BLaER1 treated with 17β-estradiol and CSF1 and Interleukin-3, amounts not matched to agents 10 nM and 100 nM (cell line): ENCODE measurements around the gene DLG2.
"Not testable (repeated sequence)": the region's sequence is repeated elsewhere in the genome, so short reads cannot be mapped to it uniquely, and the experiment has no call there.

Experiments
- H3K27ac ChIP-seq, 11 experiments: shearing (Covaris generic); formaldehyde crosslinking; 2 replicates each; pipeline ENCODE4 v1.8.1; 2022
- H3K27me3 ChIP-seq, 11 experiments: shearing (Covaris generic); formaldehyde crosslinking; 2 replicates each; pipeline ENCODE4 v1.8.1; 2022
- H3K36me3 ChIP-seq, 11 experiments: shearing (Covaris generic); formaldehyde crosslinking; 2 replicates each; pipeline ENCODE4 v1.8.1; 2022
- H3K4me1 ChIP-seq, 10 experiments: shearing (Covaris generic); formaldehyde crosslinking; 2 replicates each; pipeline ENCODE4 v1.8.1; 2022
- H3K4me2 ChIP-seq, 11 experiments: shearing (Covaris generic); formaldehyde crosslinking; 2 replicates each; pipeline ENCODE4 v1.8.1; 2022
- H3K4me3 ChIP-seq, 10 experiments: shearing (Covaris generic); formaldehyde crosslinking; 2 replicates each; pipeline ENCODE4 v1.8.1; 2022
- H3K9ac ChIP-seq, 11 experiments: shearing (Covaris generic); formaldehyde crosslinking; 2 replicates each; pipeline ENCODE4 v1.8.1; 2022
- H3K9me3 ChIP-seq, 11 experiments: shearing (Covaris generic); formaldehyde crosslinking; replicated peaks in 1 of 11; 2 replicates each; pipeline ENCODE4 v1.8.1; 2022
- H4K20me1 ChIP-seq, 11 experiments: shearing (Covaris generic); formaldehyde crosslinking; 2 replicates each; pipeline ENCODE4 v1.8.1; 2022
- Cebpa-rat ChIP-seq, 11 experiments: shearing (Covaris generic); IDR thresholded peaks; 2 replicates each; pipeline ENCODE4 v1.8.1; 2022

DLG2 gene

DNA sequence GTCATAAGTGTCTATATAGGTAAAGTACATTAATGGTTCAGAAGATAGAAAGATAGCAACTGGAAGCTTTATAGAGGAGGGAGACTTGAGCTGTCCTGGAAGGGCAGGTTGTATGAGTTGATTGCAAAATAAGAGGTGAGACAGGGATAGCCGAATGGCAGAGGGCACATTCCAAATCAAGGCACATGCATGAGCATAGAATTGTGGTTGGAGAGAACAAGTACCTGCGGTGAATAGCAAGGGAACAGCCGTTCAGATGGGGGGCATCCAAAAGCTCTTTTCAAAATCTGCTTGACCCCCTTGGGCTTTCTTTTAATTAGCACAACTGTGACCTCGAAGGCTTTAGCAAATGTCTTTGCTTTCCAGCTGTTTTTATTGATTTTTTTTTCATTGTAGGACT lies 1868.0 kb downstream of the DLG2 start:
- no peak overlapping the region for H3K27ac ChIP-seq
- no peaks in the 10 kb centered on the region for H3K9me3 ChIP-seq
- no peaks in the 10 kb centered on the region for H4K20me1 ChIP-seq
- TF ChIP-seq Cebpa-rat (IDR thresholded peaks at IDR 0.05): no peak
- no peak overlapping the region for H3K4me2 ChIP-seq
- no peaks in the 10 kb centered on the region for H3K36me3 ChIP-seq
- H3K27me3 ChIP-seq: no peaks in the 10 kb centered on the region
- no peak overlapping the region for H3K4me3 ChIP-seq
- no peak overlapping the region for H3K9ac ChIP-seq
- H3K4me1 ChIP-seq: no peaks in the 10 kb centered on the region

DNA sequence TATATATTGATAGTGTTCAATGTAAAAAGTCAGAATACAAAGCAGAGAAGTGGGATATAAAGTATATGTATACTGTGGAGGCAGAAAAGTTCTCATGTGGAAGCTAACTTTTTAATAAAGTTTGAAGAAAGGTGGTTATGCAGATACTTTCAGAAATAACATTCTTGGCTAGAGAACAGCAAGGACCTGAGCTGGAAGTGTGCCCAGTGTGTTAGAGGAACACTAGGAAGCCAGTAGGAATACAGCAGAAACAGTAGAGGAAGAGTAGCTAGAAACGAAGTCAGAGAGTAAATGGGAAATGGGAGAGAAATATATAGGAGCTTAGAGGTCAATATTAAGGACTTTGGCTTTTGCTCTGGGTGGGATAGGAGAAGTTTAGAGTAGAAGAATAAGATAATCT lies 1876.1 kb downstream of the DLG2 start:
- no peak overlapping the region for H3K4me2 ChIP-seq
- 0 out of 20 replicates have a peak, but pooled peaks cover 0 to 2% (median 0%) of the 10 kb centered on the region in 10 experiments for H3K4me1 ChIP-seq
- H3K27me3 ChIP-seq: no peaks in the 10 kb centered on the region
- no peaks in the 10 kb centered on the region for H4K20me1 ChIP-seq
- H3K4me3 ChIP-seq: no peak overlapping the region
- no peak for TF ChIP-seq Cebpa-rat (IDR thresholded peaks at IDR 0.05)
- no peak overlapping the region for H3K27ac ChIP-seq
- no peaks in the 10 kb centered on the region for H3K9me3 ChIP-seq
- no peak overlapping the region for H3K9ac ChIP-seq
- H3K36me3 ChIP-seq: no peaks in the 10 kb centered on the region

DNA sequence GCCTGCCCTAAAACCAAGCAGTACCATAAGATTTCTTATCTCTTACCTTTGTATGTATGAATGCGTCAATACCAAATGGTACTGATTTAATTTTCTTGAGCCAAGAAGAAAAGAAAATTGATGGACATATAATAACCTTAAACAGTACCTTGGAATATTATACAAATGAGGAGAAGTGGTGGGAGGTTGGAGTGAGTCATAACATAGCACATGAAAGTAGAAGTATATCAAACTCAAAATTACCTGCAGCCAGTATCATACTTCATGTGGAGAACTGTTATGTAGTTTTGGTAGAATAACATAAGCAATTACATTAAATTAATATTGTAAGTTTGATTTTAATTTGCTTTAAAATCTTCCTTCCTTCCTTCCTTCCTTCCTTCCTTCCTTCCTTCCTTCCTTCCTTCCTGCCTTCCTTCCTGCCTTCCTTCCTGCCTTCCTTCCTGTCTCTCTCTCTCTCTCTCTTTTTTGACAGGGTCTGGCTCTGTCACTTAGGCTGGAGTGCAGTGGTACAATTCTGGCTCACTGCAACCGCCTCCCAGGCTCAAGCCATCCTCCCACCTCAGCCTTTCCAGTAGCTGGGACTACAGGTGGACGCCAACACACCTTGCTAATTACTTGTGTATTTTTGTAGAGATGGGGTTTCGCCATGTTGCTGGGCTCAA lies 1880.1 kb downstream of the DLG2 start:
- Histone ChIP-seq H3K9me3 (peaks cover 9 to 14% (median 12%) of the 10 kb centered on the region in 11 experiments), H3K4me1 (0 out of 20 replicates have a peak, but pooled peaks cover 0 to 2% (median 0%) of the 10 kb centered on the region in 10 experiments), H3K9ac (no peak overlapping the region), H3K27ac (no peak overlapping the region), H3K36me3 (no peaks in the 10 kb centered on the region), H4K20me1 (no peaks in the 10 kb centered on the region), H3K27me3 (no peaks in the 10 kb centered on the region), H3K4me3 (no peak overlapping the region), H3K4me2 (no peak overlapping the region)
- TF ChIP-seq Cebpa-rat (IDR thresholded peaks at IDR 0.05): no peak

DNA sequence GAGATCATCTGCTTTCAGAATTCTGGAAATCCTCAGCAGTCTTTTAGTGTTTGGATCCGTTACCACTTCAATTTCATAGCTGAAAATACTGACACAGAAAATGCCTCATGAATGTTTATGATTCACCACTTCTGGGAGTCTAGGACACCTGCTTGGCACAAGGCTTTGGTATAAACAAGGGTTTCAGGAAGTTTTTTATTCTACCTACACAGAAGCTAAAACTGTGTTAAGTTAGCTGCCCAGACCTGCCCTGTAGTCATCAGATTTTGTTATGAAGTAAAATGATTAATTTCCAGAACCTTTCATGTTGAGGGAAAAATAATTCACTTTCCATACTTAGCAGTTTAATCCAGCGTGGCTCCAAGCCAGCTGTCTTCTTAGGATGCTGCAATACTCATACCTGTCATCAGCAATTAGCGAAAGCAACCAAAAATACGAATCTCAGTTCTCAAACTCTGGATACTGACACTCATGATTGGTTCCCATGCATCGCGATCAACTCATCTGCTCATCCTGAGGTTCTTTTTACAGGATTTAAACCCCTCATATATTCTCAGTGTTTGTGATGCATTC lies 1882.4 kb downstream of the DLG2 start:
- Histone ChIP-seq H3K36me3 (no peaks in the 10 kb centered on the region), H3K9ac (no peak overlapping the region), H3K27me3 (no peaks in the 10 kb centered on the region), H4K20me1 (no peaks in the 10 kb centered on the region), H3K4me1 (0 out of 20 replicates have a peak, but pooled peaks cover 0 to 2% (median 0%) of the 10 kb centered on the region in 10 experiments), H3K4me3 (no peak overlapping the region), H3K9me3 (peaks cover 9 to 14% (median 12%) of the 10 kb centered on the region in 11 experiments), H3K27ac (no peak overlapping the region), H3K4me2 (no peak overlapping the region)
- no peak for TF ChIP-seq Cebpa-rat (IDR thresholded peaks at IDR 0.05)

DNA sequence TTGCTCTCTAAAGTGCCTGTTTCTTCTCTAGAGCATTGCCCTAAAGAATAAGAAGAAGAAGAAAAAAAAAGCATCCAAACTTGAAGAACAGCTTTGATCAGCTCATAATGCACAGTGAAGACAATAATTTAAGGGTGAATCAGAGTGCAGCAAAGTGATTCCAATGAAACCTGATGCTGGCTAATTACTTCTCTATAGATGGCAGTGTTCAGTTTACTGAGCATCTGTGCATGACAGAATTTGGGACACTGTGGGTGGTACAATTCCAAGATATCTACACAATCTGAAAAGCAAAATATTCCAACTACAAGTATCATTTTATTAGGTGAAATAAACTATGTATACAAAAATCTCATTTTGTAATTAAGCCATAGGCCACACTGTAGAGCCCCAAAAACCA lies 1890.5 kb downstream of the DLG2 start:
- Histone ChIP-seq H3K4me2 (no peak overlapping the region), H3K9ac (no peak overlapping the region), H3K4me1 (no peaks in the 10 kb centered on the region), H4K20me1 (no peaks in the 10 kb centered on the region), H3K4me3 (no peak overlapping the region), H3K9me3 (no peaks in the 10 kb centered on the region), H3K36me3 (no peaks in the 10 kb centered on the region), H3K27me3 (no peaks in the 10 kb centered on the region), H3K27ac (no peak overlapping the region)
- TF ChIP-seq Cebpa-rat (IDR thresholded peaks at IDR 0.05): no peak

DNA sequence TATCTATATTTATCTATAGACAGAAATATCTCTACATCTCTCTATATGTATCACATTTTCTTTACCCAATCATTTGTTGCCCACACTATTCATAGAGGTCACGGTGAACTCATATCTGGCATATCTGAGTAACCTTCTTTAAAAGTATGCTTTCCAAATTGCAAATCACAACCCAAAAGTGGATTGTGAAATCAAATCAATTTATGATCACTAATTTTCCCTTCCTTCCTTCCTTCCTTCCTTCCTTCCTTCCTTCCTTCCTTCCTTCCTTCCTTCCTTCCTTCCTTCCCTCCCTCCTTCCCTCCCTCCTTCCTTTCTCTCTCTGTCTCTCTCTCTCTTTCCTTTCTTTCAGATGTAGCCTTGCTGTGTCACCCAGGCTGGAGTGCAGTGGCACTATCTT lies 1893.0 kb downstream of the DLG2 start:
- no peak overlapping the region for H3K9ac ChIP-seq
- no peaks in the 10 kb centered on the region for H4K20me1 ChIP-seq
- H3K27ac ChIP-seq: no peak overlapping the region
- no peak for TF ChIP-seq Cebpa-rat (IDR thresholded peaks at IDR 0.05)
- no peaks in the 10 kb centered on the region for H3K4me1 ChIP-seq
- no peaks in the 10 kb centered on the region for H3K27me3 ChIP-seq
- no peaks in the 10 kb centered on the region for H3K9me3 ChIP-seq
- no peak overlapping the region for H3K4me3 ChIP-seq
- H3K4me2 ChIP-seq: no peak overlapping the region
- H3K36me3 ChIP-seq: no peaks in the 10 kb centered on the region

DNA sequence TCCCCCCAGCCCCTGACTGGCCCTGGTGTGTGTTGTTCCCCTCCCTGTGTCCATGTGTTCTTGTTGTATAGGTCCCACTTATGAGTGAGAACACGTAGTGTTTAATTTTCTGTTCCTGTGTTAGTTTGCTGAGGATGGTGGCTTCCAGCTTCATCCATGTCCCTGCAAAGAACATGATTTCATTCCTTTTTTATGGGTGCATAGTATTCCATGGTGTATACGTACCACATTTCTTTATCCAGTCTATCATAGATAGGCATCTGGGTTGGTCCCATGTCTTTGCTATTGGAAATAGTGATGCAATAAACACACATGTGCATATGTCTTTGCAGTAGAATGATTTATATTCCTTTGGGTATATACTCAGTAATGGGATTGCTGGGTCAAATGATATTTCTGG lies 1895.9 kb downstream of the DLG2 start:
- not testable (repeated sequence) for H3K27me3 ChIP-seq, H4K20me1 ChIP-seq, H3K4me1 ChIP-seq, H3K9me3 ChIP-seq, H3K36me3 ChIP-seq, H3K9ac ChIP-seq, H3K4me3 ChIP-seq, H3K27ac ChIP-seq, H3K4me2 ChIP-seq

DNA sequence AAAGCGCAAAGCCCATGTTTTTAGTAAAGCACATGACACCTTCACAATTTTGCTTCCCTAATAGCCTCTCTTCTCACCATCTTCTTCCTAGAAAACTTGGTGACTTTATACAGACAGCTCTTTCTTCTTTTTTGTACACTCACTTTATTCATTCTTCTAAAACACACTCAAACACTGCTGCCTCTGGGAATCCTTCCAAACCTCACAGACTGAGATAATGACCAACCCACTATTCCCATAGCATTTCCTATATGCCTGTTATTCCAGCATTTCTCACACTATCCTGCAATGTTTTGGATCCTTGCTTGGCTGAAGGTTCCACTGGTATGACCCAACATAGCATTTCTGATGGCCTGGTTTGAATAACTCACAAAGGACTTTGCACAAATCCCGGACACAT lies 1898.9 kb downstream of the DLG2 start:
- no peaks in the 10 kb centered on the region for H4K20me1 ChIP-seq
- no peaks in the 10 kb centered on the region for H3K4me1 ChIP-seq
- no peak for TF ChIP-seq Cebpa-rat (IDR thresholded peaks at IDR 0.05)
- H3K9me3 ChIP-seq: no peaks in the 10 kb centered on the region
- H3K4me3 ChIP-seq: no peak overlapping the region
- H3K27me3 ChIP-seq: no peaks in the 10 kb centered on the region
- no peak overlapping the region for H3K4me2 ChIP-seq
- H3K27ac ChIP-seq: no peak overlapping the region
- H3K36me3 ChIP-seq: no peaks in the 10 kb centered on the region
- no peak overlapping the region for H3K9ac ChIP-seq

DNA sequence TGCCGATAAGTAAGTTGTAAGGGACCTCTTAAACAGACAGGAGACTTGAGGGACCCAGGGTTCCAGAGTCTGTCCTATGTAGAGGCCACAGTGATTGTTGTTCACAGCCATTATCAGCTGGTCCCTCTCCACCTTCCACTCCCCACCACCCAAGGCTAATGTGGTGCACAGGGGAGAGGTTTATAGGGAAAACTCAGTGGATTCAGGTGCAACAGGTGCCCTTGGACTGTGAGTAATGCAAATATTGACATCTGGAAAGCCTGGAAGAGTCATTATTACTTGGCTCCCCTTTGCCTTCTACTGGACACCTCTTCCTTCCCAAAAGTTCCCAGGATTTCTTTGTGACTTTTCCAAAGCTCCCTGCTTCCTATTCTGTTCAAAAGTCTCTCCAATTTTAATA lies 1899.9 kb downstream of the DLG2 start:
- H3K9ac ChIP-seq: no peak overlapping the region
- no peaks in the 10 kb centered on the region for H3K9me3 ChIP-seq
- no peaks in the 10 kb centered on the region for H3K36me3 ChIP-seq
- no peaks in the 10 kb centered on the region for H3K4me1 ChIP-seq
- TF ChIP-seq Cebpa-rat (IDR thresholded peaks at IDR 0.05): no peak
- no peak overlapping the region for H3K4me2 ChIP-seq
- H4K20me1 ChIP-seq: no peaks in the 10 kb centered on the region
- no peaks in the 10 kb centered on the region for H3K27me3 ChIP-seq
- H3K27ac ChIP-seq: no peak overlapping the region
- H3K4me3 ChIP-seq: no peak overlapping the region

DNA sequence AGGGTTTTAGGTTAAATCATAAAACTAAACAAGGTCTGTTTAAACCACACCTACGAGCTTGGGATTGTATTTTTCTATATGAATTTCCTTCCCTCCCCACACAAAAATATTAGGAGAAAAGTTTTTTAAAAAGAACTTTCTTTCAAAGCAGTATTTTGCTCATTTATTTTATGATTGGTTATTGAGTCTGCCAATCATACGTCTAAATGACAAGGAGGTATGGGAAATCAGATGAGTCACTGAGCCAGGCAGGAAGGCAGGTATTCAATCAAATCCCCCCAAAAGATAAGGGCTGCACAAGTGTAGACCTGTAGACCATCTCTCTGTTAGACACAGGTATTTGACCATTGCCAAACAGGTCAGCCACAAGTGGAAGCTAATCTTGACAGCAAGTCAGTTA lies 1900.8 kb downstream of the DLG2 start:
- no peaks in the 10 kb centered on the region for H3K36me3 ChIP-seq
- no peak overlapping the region for H3K4me2 ChIP-seq
- no peaks in the 10 kb centered on the region for H3K4me1 ChIP-seq
- H3K9me3 ChIP-seq: no peaks in the 10 kb centered on the region
- TF ChIP-seq Cebpa-rat (IDR thresholded peaks at IDR 0.05): no peak
- no peak overlapping the region for H3K4me3 ChIP-seq
- no peaks in the 10 kb centered on the region for H4K20me1 ChIP-seq
- no peak overlapping the region for H3K27ac ChIP-seq
- no peak overlapping the region for H3K9ac ChIP-seq
- no peaks in the 10 kb centered on the region for H3K27me3 ChIP-seq
